Neural crest cell (in vitro differentiated cells): Measurements from ENCODE around the gene HLA-DMB. TPM values are rescaled to one million over a fixed set of nuclear protein-coding genes. Genes with fewer than 3 reads are reported as not detected.

Source experiments
- DNase-seq: peaks from one replicate; pipeline ENCODE4 v3.0.0; 2021; ENCODE audit warnings: low read depth, mixed read lengths, low spot score
- H3K27ac Mint-ChIP-seq: one replicate; pipeline ENCODE4 v1.8.0; 2021; ENCODE audit warnings: mild to moderate bottlenecking, mixed read lengths; ENCODE audit not compliant: unreplicated experiment
- H3K27me3 Mint-ChIP-seq: 2 replicates; pipeline ENCODE4 v1.8.0; 2021; ENCODE audit warnings: low read depth, mild to moderate bottlenecking, mixed read lengths
- H3K36me3 Mint-ChIP-seq: 2 replicates; pipeline ENCODE4 v1.8.0; 2021; ENCODE audit warnings: low read depth, mild to moderate bottlenecking, mixed read lengths
- H3K4me1 Mint-ChIP-seq: 2 replicates; pipeline ENCODE4 v1.8.0; 2021; ENCODE audit warnings: mixed read lengths
- H3K4me3 Mint-ChIP-seq: one replicate; pipeline ENCODE4 v1.8.0; 2021; ENCODE audit warnings: mild to moderate bottlenecking, mixed read lengths
- H3K9me3 Mint-ChIP-seq: 2 replicates; pipeline ENCODE4 v1.8.0; 2021; ENCODE audit warnings: mixed read lengths
- CTCF ChIP-seq: fragments of 200-600 bp; sonication (generic); conservative IDR thresholded peaks from 2 replicates; pipeline ENCODE4 v1.5.0; 2021; ENCODE audit warnings: antibody characterized with exemption, mild to moderate bottlenecking
- total RNA-seq: library from RNA; stranded (reverse); gene quantifications from 2 replicates; pipeline ENCODE4 v1.2.1, GENCODE V29; 2021

HLA-DMB gene
- total RNA-seq, 1 donor from 2014 or later, result 0.63 TPM

GRCh38 chr6:32982702-32983492 is 42.1 kb upstream of the HLA-DMB start:
- Mint-ChIP-seq H3K36me3 (peaks cover 21% of the 10 kb centered on the region), H3K27ac (no peak overlapping the region), H3K4me3 (peak overlapping the region; percentile 52), H3K9me3 (no peaks in the 10 kb centered on the region), H3K4me1 (peaks cover 19% of the 10 kb centered on the region), H3K27me3 (peaks cover 15% of the 10 kb centered on the region)
- DNase-seq, result no peak
- TF ChIP-seq CTCF, result no peak

GRCh38 chr6:32982084-32982701 is 41.4 kb upstream of the HLA-DMB start:
- H3K27me3 Mint-ChIP-seq, result peaks cover 11% of the 10 kb centered on the region
- peaks cover 26% of the 10 kb centered on the region for H3K4me1 Mint-ChIP-seq
- H3K4me3 Mint-ChIP-seq, result peak overlapping the region; percentile 66

GRCh38 chr6:32980488-32981038 is 39.7 kb upstream of the HLA-DMB start:
- H3K27me3 Mint-ChIP-seq, result peaks cover 10% of the 10 kb centered on the region
- no peak overlapping the region for H3K27ac Mint-ChIP-seq
- H3K4me1 Mint-ChIP-seq, result peaks cover 41% of the 10 kb centered on the region
- peaks cover 43% of the 10 kb centered on the region for H3K36me3 Mint-ChIP-seq
- no peaks in the 10 kb centered on the region for H3K9me3 Mint-ChIP-seq
- no peak for TF ChIP-seq CTCF
- peak overlapping the region; percentile 42 for H3K4me3 Mint-ChIP-seq
- DNase-seq, result no peak

More at GRCh38 chr6:32982084-32982701, 41.4 kb upstream of the HLA-DMB start:
- TF ChIP-seq CTCF, result no peak
- Mint-ChIP-seq H3K27ac (no peak overlapping the region), H3K36me3 (peaks cover 28% of the 10 kb centered on the region), H3K9me3 (no peaks in the 10 kb centered on the region)
- no peak for DNase-seq

GRCh38 chr6:32979720-32980487 is 39.1 kb upstream of the HLA-DMB start:
- peak overlapping the region; percentile 98 for H3K4me3 Mint-ChIP-seq
- no peak for TF ChIP-seq CTCF
- DNase-seq, result no peak
- no peaks in the 10 kb centered on the region for H3K9me3 Mint-ChIP-seq
- H3K36me3 Mint-ChIP-seq, result peaks cover 49% of the 10 kb centered on the region
- H3K27ac Mint-ChIP-seq, result no peak overlapping the region
- peaks cover 14% of the 10 kb centered on the region for H3K27me3 Mint-ChIP-seq
- H3K4me1 Mint-ChIP-seq, result peaks cover 48% of the 10 kb centered on the region

- Mint-ChIP-seq H3K27ac (no peak overlapping the region), H3K4me3 (peak overlapping the region; percentile 98), H3K4me1 (peaks cover 52% of the 10 kb centered on the region), H3K9me3 (no peaks in the 10 kb centered on the region), H3K36me3 (peaks cover 68% of the 10 kb centered on the region), H3K27me3 (peaks cover 22% of the 10 kb centered on the region)
- no peak for DNase-seq
- no peak for TF ChIP-seq CTCF
These were observed 37.1 kb upstream of the HLA-DMB start for GRCh38 chr6:32977953-32978324.
